Measurements from ENCODE around the gene TM2D3. TPM values are rescaled to one million over a fixed set of nuclear protein-coding genes. Genes with fewer than 3 reads are reported as not detected.
"Not testable (repeated sequence)": the region's sequence is repeated elsewhere in the genome, so short reads cannot be mapped to it uniquely, and the experiment has no call there.

Gene TM2D3
- total and polyA plus RNA-seq, 4 experiments from 2014 or later = 35.1 to 92.9 (median 63.3) TPM

DNA sequence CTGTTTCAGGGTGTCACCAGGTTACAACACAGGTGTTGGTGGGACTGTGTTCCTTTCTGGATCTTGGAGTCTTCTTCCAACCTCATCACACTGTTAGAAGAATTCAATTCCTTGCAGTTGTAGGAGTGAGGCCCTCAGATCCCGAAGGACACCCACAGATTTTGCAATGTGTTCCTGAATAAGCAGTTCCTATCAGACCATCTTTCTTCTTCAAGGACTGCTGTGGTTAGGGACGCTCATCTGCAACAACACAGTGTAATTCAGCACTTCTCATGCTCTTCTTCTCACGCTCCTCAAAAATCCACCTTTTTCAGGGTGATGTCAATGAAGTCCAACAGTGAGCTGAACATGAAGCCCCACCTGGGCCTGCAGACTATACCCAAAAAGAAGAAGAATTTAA, 18.8 kb downstream of the TM2D3 start:
- no peak for DNase-seq
- no peaks in the 10 kb centered on the region for H3K9me3 ChIP-seq (ENCODE audit: control insufficient read depth in 1 of 2, low read length in 2 of 2)
- no peaks in the 10 kb centered on the region for H3K36me3 ChIP-seq (ENCODE audit: insufficient read depth, low read length)
- H3K9me3 Mint-ChIP-seq = no peaks in the 10 kb centered on the region
- H3K27me3 Mint-ChIP-seq = no peaks in the 10 kb centered on the region
- peaks cover 24 to 28% of the 10 kb centered on the region in 2 donors for H3K36me3 Mint-ChIP-seq
- CTCF ChIA-PET (ENCODE audit: partially characterized antibody) = interaction anchor here (1.3 kb wide), 1 partner anchor 9 kb away, joined by 4 read pairs; no protein-coding TSS in a partner anchor
- no peak overlapping the region for H3K4me3 Mint-ChIP-seq
- no peak overlapping the region for H3K4me3 ChIP-seq (ENCODE audit: low read length in 2 of 2)
- POLR2A ChIA-PET (ENCODE audit: partially characterized antibody) = no interaction called here
- H3K4me1 ChIP-seq (ENCODE audit: insufficient read depth, low read length) = no peaks in the 10 kb centered on the region
- H3K4me1 Mint-ChIP-seq = no peaks in the 10 kb centered on the region
- no peak overlapping the region for H3K27ac Mint-ChIP-seq
- H3K27me3 ChIP-seq (ENCODE audit: insufficient read depth, low read length) = no peaks in the 10 kb centered on the region
- intact Hi-C loops (cut with micrococcal nuclease) = no loop called here
- H3K27ac ChIP-seq (ENCODE audit: low read depth, low read length) = no peak overlapping the region

DNA sequence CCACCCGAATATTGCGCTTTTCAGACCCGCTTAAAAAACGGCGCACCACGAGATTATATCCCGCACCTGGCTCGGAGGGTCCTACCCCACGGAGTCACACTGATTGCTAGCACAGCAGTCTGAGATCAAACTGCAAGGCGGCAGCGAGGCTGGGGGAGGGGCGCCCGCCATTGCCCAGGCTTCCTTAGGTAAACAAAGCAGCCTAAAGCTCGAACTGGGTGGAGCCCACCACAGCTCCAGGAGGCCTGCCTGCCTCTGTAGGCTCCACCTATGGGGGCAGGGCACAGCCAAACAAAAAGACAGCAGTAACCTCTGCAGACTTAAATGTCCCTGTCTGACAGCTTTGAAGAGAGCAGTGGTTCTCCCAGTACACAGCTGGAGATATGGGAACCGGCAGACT, 25.5 kb downstream of the TM2D3 start:
- H3K4me3 Mint-ChIP-seq; CTCF ChIA-PET (ENCODE audit: partially characterized antibody): not testable (repeated sequence)
- H3K4me1 Mint-ChIP-seq = peaks cover 26 to 31% (median 27%) of the 10 kb centered on the region in 4 donors

DNA sequence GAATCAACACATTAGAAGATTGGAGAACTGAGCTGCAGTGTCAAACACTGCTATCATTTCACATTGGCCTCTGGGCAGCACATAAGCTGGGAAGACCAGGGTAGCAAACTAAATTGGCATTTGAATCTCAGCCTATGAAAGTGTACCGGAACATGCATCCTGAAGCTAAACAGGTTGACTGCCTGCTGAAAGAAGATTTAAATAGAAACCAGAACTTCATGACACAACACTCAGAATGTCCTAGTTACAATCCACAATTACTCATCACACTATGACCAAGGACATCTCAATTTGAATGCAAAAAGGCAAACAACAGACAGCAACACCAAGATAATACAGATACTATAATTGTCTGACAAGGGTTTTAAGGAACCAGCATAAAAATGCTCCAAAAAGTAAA, 26.2 kb downstream of the TM2D3 start:
- no peaks in the 10 kb centered on the region for H3K27me3 Mint-ChIP-seq
- intact Hi-C loops (cut with micrococcal nuclease) = no loop called here
- Histone ChIP-seq H3K27ac (ENCODE audit: low read depth, low read length) (no peak overlapping the region), H3K4me3 (ENCODE audit: low read length in 2 of 2) (no peak overlapping the region), H3K27me3 (ENCODE audit: insufficient read depth, low read length) (no peaks in the 10 kb centered on the region), H3K9me3 (ENCODE audit: control insufficient read depth in 1 of 2, low read length in 2 of 2) (no peaks in the 10 kb centered on the region), H3K36me3 (ENCODE audit: insufficient read depth, low read length) (no peaks in the 10 kb centered on the region), H3K4me1 (ENCODE audit: insufficient read depth, low read length) (peaks cover 13% of the 10 kb centered on the region)
- peaks cover 38 to 49% of the 10 kb centered on the region in 2 donors for H3K36me3 Mint-ChIP-seq
- no peak for DNase-seq
- ChIA-PET POLR2A (ENCODE audit: partially characterized antibody) (no interaction called here), CTCF (ENCODE audit: partially characterized antibody) (no interaction called here)
- H3K4me3 Mint-ChIP-seq = no peak overlapping the region
- no peak overlapping the region for H3K27ac Mint-ChIP-seq
- H3K4me1 Mint-ChIP-seq = peaks cover 28 to 33% (median 29%) of the 10 kb centered on the region in 4 donors
- H3K9me3 Mint-ChIP-seq = peaks cover 0 to 6% (median 0%) of the 10 kb centered on the region in 8 donors

More for the DNA sequence above, 25.5 kb downstream of the TM2D3 start:
- DNase-seq; H3K27me3 ChIP-seq (ENCODE audit: insufficient read depth, low read length); H3K4me3 ChIP-seq (ENCODE audit: low read length in 2 of 2); intact Hi-C loops (cut with micrococcal nuclease); H3K9me3 Mint-ChIP-seq; H3K27me3 Mint-ChIP-seq; POLR2A ChIA-PET (ENCODE audit: partially characterized antibody); H3K9me3 ChIP-seq (ENCODE audit: control insufficient read depth in 1 of 2, low read length in 2 of 2); H3K36me3 ChIP-seq (ENCODE audit: insufficient read depth, low read length); H3K27ac Mint-ChIP-seq; H3K27ac ChIP-seq (ENCODE audit: low read depth, low read length): not testable (repeated sequence)
- H3K36me3 Mint-ChIP-seq = peaks cover 35 to 43% of the 10 kb centered on the region in 2 donors
- peaks cover 11% of the 10 kb centered on the region for H3K4me1 ChIP-seq (ENCODE audit: insufficient read depth, low read length)

DNA sequence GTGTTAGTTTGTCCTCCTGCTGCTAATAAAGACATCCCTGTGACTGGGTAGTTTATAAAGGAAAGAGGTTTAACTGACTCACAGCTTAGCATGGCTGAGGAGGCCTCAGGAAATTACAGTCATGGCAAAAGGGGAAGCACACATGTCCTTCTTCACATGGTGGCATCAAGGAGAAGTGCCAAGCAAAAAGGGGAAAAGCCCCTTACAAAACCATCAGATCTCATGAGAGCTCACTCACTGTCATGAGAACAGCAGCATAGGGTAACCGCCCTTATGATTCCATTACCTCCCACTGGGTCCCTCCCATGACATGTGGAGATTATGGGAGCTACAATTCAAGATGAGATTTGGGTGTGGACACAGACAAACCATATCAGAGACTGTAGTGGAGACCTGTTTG, 27.0 kb downstream of the TM2D3 start:
- Mint-ChIP-seq H3K4me3 (no peak overlapping the region), H3K4me1 (peaks cover 28 to 33% (median 29%) of the 10 kb centered on the region in 4 donors), H3K27me3 (no peaks in the 10 kb centered on the region), H3K27ac (no peak overlapping the region), H3K9me3 (peaks cover 0 to 6% (median 0%) of the 10 kb centered on the region in 8 donors), H3K36me3 (peaks cover 44 to 50% of the 10 kb centered on the region in 2 donors)
- no peaks in the 10 kb centered on the region for H3K9me3 ChIP-seq (ENCODE audit: control insufficient read depth in 1 of 2, low read length in 2 of 2)
- no peaks in the 10 kb centered on the region for H3K36me3 ChIP-seq (ENCODE audit: insufficient read depth, low read length)
- no peak overlapping the region for H3K27ac ChIP-seq (ENCODE audit: low read depth, low read length)
- DNase-seq = no peak
- ChIA-PET CTCF (ENCODE audit: partially characterized antibody) (no interaction called here), POLR2A (ENCODE audit: partially characterized antibody) (no interaction called here)
- intact Hi-C loops (cut with micrococcal nuclease) = no loop called here
- no peaks in the 10 kb centered on the region for H3K27me3 ChIP-seq (ENCODE audit: insufficient read depth, low read length)
- H3K4me3 ChIP-seq (ENCODE audit: low read length in 2 of 2) = no peak overlapping the region
- H3K4me1 ChIP-seq (ENCODE audit: insufficient read depth, low read length) = peaks cover 13% of the 10 kb centered on the region

GRCh38 chr15:101623367-101624304, 28.5 kb downstream of the TM2D3 start:
- no peaks in the 10 kb centered on the region for H3K36me3 ChIP-seq (ENCODE audit: insufficient read depth, low read length)
- no peak for DNase-seq
- H3K27me3 ChIP-seq (ENCODE audit: insufficient read depth, low read length) = no peaks in the 10 kb centered on the region
- H3K4me3 ChIP-seq (ENCODE audit: low read length in 2 of 2) = no peak overlapping the region
- peaks cover 13% of the 10 kb centered on the region for H3K4me1 ChIP-seq (ENCODE audit: insufficient read depth, low read length)
- ChIA-PET CTCF (ENCODE audit: partially characterized antibody) (interaction anchor here (1.6 kb wide), 1 partner anchor 15 kb away, joined by 5 read pairs; no protein-coding TSS in a partner anchor), POLR2A (ENCODE audit: partially characterized antibody) (no interaction called here)
- H3K9me3 ChIP-seq (ENCODE audit: control insufficient read depth in 1 of 2, low read length in 2 of 2) = no peaks in the 10 kb centered on the region
- Mint-ChIP-seq H3K9me3 (peaks cover 0 to 6% (median 0%) of the 10 kb centered on the region in 8 donors), H3K27me3 (no peaks in the 10 kb centered on the region), H3K4me1 (peaks cover 28 to 33% (median 29%) of the 10 kb centered on the region in 4 donors), H3K27ac (peak overlapping the region in 2 of 7 donors; percentile 11 to 15), H3K4me3 (no peak overlapping the region), H3K36me3 (peaks cover 44 to 50% of the 10 kb centered on the region in 2 donors)
- intact Hi-C loops (cut with micrococcal nuclease) = no loop called here
- no peak overlapping the region for H3K27ac ChIP-seq (ENCODE audit: low read depth, low read length)

- CTCF ChIA-PET (ENCODE audit: partially characterized antibody) = interaction anchor here (0.6 to 1.6 kb wide), 4 partner anchors 17 to 230 kb away, joined by 3 to 5 read pairs (median 3); no protein-coding TSS in a partner anchor
- no peaks in the 10 kb centered on the region for H3K36me3 ChIP-seq (ENCODE audit: insufficient read depth, low read length)
- peaks cover 50 to 53% of the 10 kb centered on the region in 2 donors for H3K36me3 Mint-ChIP-seq
- no peak for DNase-seq
- H3K9me3 Mint-ChIP-seq = peaks cover 0 to 6% (median 0%) of the 10 kb centered on the region in 8 donors
- H3K4me3 Mint-ChIP-seq = no peak overlapping the region
- intact Hi-C loops (cut with micrococcal nuclease) = no loop called here
- H3K27me3 Mint-ChIP-seq = no peaks in the 10 kb centered on the region
- no peak overlapping the region for H3K27ac ChIP-seq (ENCODE audit: low read depth, low read length)
- H3K27me3 ChIP-seq (ENCODE audit: insufficient read depth, low read length) = no peaks in the 10 kb centered on the region
- POLR2A ChIA-PET (ENCODE audit: partially characterized antibody) = interaction anchor here (1.5 kb wide), 1 partner anchor 30 kb away, joined by 3 read pairs; no protein-coding TSS in a partner anchor
- H3K4me1 ChIP-seq (ENCODE audit: insufficient read depth, low read length) = peaks cover 13% of the 10 kb centered on the region
- H3K4me3 ChIP-seq (ENCODE audit: low read length in 2 of 2) = no peak overlapping the region
- H3K27ac Mint-ChIP-seq = peak overlapping the region in 5 of 7 donors; percentile 25 to 81 (median 54)
- no peaks in the 10 kb centered on the region for H3K9me3 ChIP-seq (ENCODE audit: control insufficient read depth in 1 of 2, low read length in 2 of 2)
- H3K4me1 Mint-ChIP-seq = peaks cover 28 to 36% (median 29%) of the 10 kb centered on the region in 4 donors
Observed at GRCh38 chr15:101621961-101622360, 30.2 kb downstream of the TM2D3 start.

DNA sequence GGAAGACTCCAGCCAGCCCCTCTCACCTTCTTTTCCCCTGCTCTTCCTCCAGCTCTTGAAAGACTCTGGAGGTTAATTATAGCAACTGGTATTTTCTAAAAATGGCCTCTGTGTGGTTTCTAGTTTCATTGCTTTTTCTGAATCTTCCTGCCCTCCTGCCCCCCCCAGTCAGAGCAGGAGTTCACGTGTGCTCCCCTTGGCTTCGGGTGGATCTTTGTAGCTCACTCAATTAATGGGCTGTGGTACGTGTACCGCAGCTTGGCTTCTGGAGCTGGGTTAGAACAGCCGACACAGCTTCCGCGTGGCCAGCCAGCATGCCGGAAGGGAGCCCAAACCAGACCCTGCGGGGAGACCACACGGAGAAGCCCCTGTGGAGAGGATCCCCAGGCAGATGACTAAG, 31.5 kb downstream of the TM2D3 start:
- Mint-ChIP-seq H3K4me3 (no peak overlapping the region), H3K27ac (peak overlapping the region in 1 of 7 donors; percentile 32), H3K27me3 (no peaks in the 10 kb centered on the region), H3K4me1 (peaks cover 25 to 33% (median 27%) of the 10 kb centered on the region in 4 donors), H3K36me3 (peaks cover 46% of the 10 kb centered on the region in 2 donors), H3K9me3 (peaks cover 0 to 6% (median 0%) of the 10 kb centered on the region in 8 donors)
- H3K36me3 ChIP-seq (ENCODE audit: insufficient read depth, low read length) = no peaks in the 10 kb centered on the region
- H3K4me1 ChIP-seq (ENCODE audit: insufficient read depth, low read length) = peaks cover 13% of the 10 kb centered on the region
- H3K27me3 ChIP-seq (ENCODE audit: insufficient read depth, low read length) = no peaks in the 10 kb centered on the region
- H3K9me3 ChIP-seq (ENCODE audit: control insufficient read depth in 1 of 2, low read length in 2 of 2) = no peaks in the 10 kb centered on the region
- intact Hi-C loops (cut with micrococcal nuclease) = no loop called here
- DNase-seq = no peak
- H3K4me3 ChIP-seq (ENCODE audit: low read length in 2 of 2) = no peak overlapping the region
- CTCF ChIA-PET (ENCODE audit: partially characterized antibody) = no interaction called here
- H3K27ac ChIP-seq (ENCODE audit: low read depth, low read length) = no peak overlapping the region
- POLR2A ChIA-PET (ENCODE audit: partially characterized antibody) = no interaction called here
